PC-3 (cell line): ENCODE data around the gene SLC39A11.

Experiments
- CTCF ChIP-seq: fragments of 300-600 bp; sonication (generic); conservative IDR thresholded peaks from 2 replicates; pipeline ENCODE4 v1.5.1; 2017; ENCODE audit warnings: antibody characterized with exemption, low read depth, mild to moderate bottlenecking, low read length
- EZH2 ChIP-seq: fragments of 300-600 bp; sonication (generic); IDR thresholded peaks from one replicate; pipeline ENCODE4 v1.6.1; 2017; ENCODE audit warnings: antibody characterized with exemption, mild to moderate bottlenecking, low read length; ENCODE audit not compliant: unreplicated experiment
- EZH2phosphoT487 ChIP-seq: fragments of 300-600 bp; sonication (generic); IDR thresholded peaks from 2 replicates; pipeline ENCODE4 v1.6.1; 2018; ENCODE audit warnings: mild to moderate bottlenecking, antibody characterized with exemption, low read length, borderline replicate concordance

- TF ChIP-seq CTCF (no peak), EZH2 (no peak), EZH2phosphoT487 (no peak)
Measured at GRCh38 chr17:72982680-72983079, 109.8 kb downstream of the SLC39A11 start.
